IMR-90 (cell line): ENCODE results near the gene BCL2L2. TPM values are rescaled to one million over a fixed set of nuclear protein-coding genes. Genes with fewer than 3 reads are reported as not detected.

Experiments used
- MAZ ChIP-seq: IDR thresholded peaks from 2 replicates; pipeline ENCODE4 v1.6.1; 2012; ENCODE audit warnings: low read depth, mild to moderate bottlenecking, low read length, improper control_type of control experiment, moderate library complexity, borderline replicate concordance
- RAD21 ChIP-seq: IDR thresholded peaks from 2 replicates; pipeline ENCODE4 v1.6.1; 2012; ENCODE audit warnings: low read length, improper control_type of control experiment
- SMC3 ChIP-seq: fragments of 150-350 bp; IDR thresholded peaks from 2 replicates; pipeline ENCODE4 v1.6.1; 2016; ENCODE audit warnings: low read depth, mild to moderate bottlenecking, antibody characterized with exemption, low read length, moderate library complexity
- polyA plus RNA-seq, 3 experiments: library from polyadenylated mRNA; depleted of rRNA; stranded (reverse); fragments of >200 nt; gene quantifications; 2 replicates each; pipeline ENCODE4 v1.2.3, GENCODE V29; 2012; ENCODE audit warnings: low replicate concordance in 1 of 3
- total RNA-seq: library from RNA; depleted of rRNA; stranded (reverse); fragments of >200 nt; gene quantifications from 2 replicates; pipeline ENCODE4 v1.2.3, GENCODE V29; 2012
- TF ChIP-seq, protein P1 (sequence below): fragments of 150-350 bp; IDR thresholded peaks from 2 replicates; pipeline ENCODE4 v1.6.1; 2016; ENCODE audit warnings: low read depth, mild to moderate bottlenecking, low read length, moderate library complexity, borderline replicate concordance

The BCL2L2 gene
- total and polyA plus RNA-seq, 2 of the 4 experiments (the other 2 are of a cell fraction) = 14.5 to 40.9 TPM

- TF ChIP-seq RAD21 = no peak
- TF ChIP-seq, protein P1, sequence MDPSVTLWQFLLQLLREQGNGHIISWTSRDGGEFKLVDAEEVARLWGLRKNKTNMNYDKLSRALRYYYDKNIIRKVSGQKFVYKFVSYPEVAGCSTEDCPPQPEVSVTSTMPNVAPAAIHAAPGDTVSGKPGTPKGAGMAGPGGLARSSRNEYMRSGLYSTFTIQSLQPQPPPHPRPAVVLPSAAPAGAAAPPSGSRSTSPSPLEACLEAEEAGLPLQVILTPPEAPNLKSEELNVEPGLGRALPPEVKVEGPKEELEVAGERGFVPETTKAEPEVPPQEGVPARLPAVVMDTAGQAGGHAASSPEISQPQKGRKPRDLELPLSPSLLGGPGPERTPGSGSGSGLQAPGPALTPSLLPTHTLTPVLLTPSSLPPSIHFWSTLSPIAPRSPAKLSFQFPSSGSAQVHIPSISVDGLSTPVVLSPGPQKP = no peak
- TF ChIP-seq MAZ = no peak
- TF ChIP-seq SMC3 = no peak
These were observed 21.1 kb upstream of the BCL2L2 start (continued) for GRCh38 chr14:23285530-23286019.
